Right forelimb (tissue), 1 donor: ENCODE data around the gene C3.
"Not testable (repeated sequence)": the region's sequence is repeated elsewhere in the genome, so short reads cannot be mapped to it uniquely, and the experiment has no call there.

Source experiments
- DNase-seq: peaks from one replicate; pipeline ENCODE4 v3.0.0-alpha.2; 2018

C3 gene

GRCh38 chr19:6720369-6721137 lies at the start of gene C3:
Gene C3 (minus strand): TSS chr19:6720650. CDS start chr19:6720589, 61 bp downstream.
- DNase-seq: no peak

- DNase-seq: no peak
These were observed 48.7 kb upstream of the C3 start for GRCh38 chr19:6769006-6769619.

- DNase-seq: no peak
These were observed 47.9 kb upstream of the C3 start for GRCh38 chr19:6768236-6768785.

GRCh38 chr19:6767357-6768235 lies 47.1 kb upstream of the C3 start, which contains the start of gene SH2D3A:
Gene SH2D3A (minus strand): TSS chr19:6767435. CDS start chr19:6763748, 3,687 bp downstream.
- no peak for DNase-seq

GRCh38 chr19:6767081-6767356 lies 46.6 kb upstream of the C3 start:
- no peak for DNase-seq

GRCh38 chr19:6766357-6767080 lies 46.1 kb upstream of the C3 start:
- DNase-seq: no peak

- no peak for DNase-seq
These were observed 45.4 kb upstream of the C3 start for GRCh38 chr19:6765738-6766356.

- not testable (repeated sequence) for DNase-seq
These were observed 41.9 kb upstream of the C3 start for GRCh38 chr19:6762253-6762797.

GRCh38 chr19:6761053-6761676 lies 40.7 kb upstream of the C3 start:
- DNase-seq: no peak

GRCh38 chr19:6760606-6761005 lies 40.2 kb upstream of the C3 start:
- no peak for DNase-seq

GRCh38 chr19:6754653-6755463 lies 34.4 kb upstream of the C3 start:
- no peak for DNase-seq

- DNase-seq: no peak
These were observed 33.7 kb upstream of the C3 start for GRCh38 chr19:6754136-6754535.

- peak; percentile 64 for DNase-seq
These were observed 33.0 kb upstream of the C3 start for GRCh38 chr19:6753178-6754031.

GRCh38 chr19:6752256-6753177 lies 32.1 kb upstream of the C3 start:
- no peak for DNase-seq

GRCh38 chr19:6751189-6751588 lies 30.7 kb upstream of the C3 start:
- no peak for DNase-seq

GRCh38 chr19:6750062-6750461 lies 29.6 kb upstream of the C3 start:
- DNase-seq: no peak

- DNase-seq: not testable (repeated sequence)
These were observed 28.1 kb upstream of the C3 start for GRCh38 chr19:6748543-6748942.

- DNase-seq: no peak
These were observed 25.5 kb upstream of the C3 start for GRCh38 chr19:6745965-6746364.
